Gastroesophageal sphincter (tissue), 4 donors: ENCODE measurements around the gene BRINP2. TPM values are rescaled to one million over a fixed set of nuclear protein-coding genes. Genes with fewer than 3 reads are reported as not detected.

Source experiments
- ATAC-seq: fragments of 150-250 bp; one replicate; pipeline ENCODE4 v1.9.1; 2016; ENCODE audit warnings: mild to moderate bottlenecking, moderate library complexity
- H3K27ac ChIP-seq, 4 donors: fragments of 200-600 bp; sonication (generic) in 3 of 4; 1 replicate in 3 of 4; 2 replicates in 1 of 4; pipeline ENCODE4 v1.5.1; 2016 to 2019
- H3K27me3 ChIP-seq: fragments of 200-600 bp; sonication (generic); one replicate; pipeline ENCODE4 v1.5.1; 2019
- H3K36me3 ChIP-seq, 2 donors: fragments of 200-600 bp; sonication (generic); one replicate each; pipeline ENCODE4 v1.5.1; 2019; ENCODE audit warnings: control low read depth in 1 of 2
- H3K4me1 ChIP-seq, 3 donors: fragments of 200-600 bp; sonication (generic); 1 replicate in 2 of 3; 2 replicates in 1 of 3; pipeline ENCODE4 v1.5.1; 2016 to 2019; ENCODE audit warnings: control low read depth in 2 of 3
- H3K4me3 ChIP-seq, 2 donors: fragments of 200-600 bp; sonication (generic); one replicate each; pipeline ENCODE4 v1.5.1; 2019; ENCODE audit warnings: mild to moderate bottlenecking in 1 of 2, moderate library complexity in 1 of 2
- H3K9me3 ChIP-seq, 3 donors: fragments of 200-600 bp; sonication (generic); one replicate each; pipeline ENCODE4 v1.5.1; 2017 to 2019; ENCODE audit warnings: control low read depth in 2 of 3
- EP300 ChIP-seq: sonication (generic); formaldehyde crosslinking; IDR thresholded peaks from one replicate; pipeline ENCODE4 v1.6.1; 2017; ENCODE audit warnings: antibody characterized with exemption, mild to moderate bottlenecking
- POLR2A ChIP-seq, 2 donors: fragments of 450-650 bp; IDR thresholded peaks; one replicate each; pipeline ENCODE4 v1.6.1; 2017; ENCODE audit warnings: antibody characterized with exemption in 2 of 2, mild to moderate bottlenecking in 2 of 2, moderate library complexity in 1 of 2
- POLR2AphosphoS5 ChIP-seq: sonication (generic); formaldehyde crosslinking; IDR thresholded peaks from one replicate; pipeline ENCODE4 v1.6.1; 2017; ENCODE audit warnings: antibody characterized with exemption
- WGBS, 2 donors: methylation state at CpG; one replicate each; pipeline ENCODE4 v1.1.5; 2018; ENCODE audit warnings: low coverage in 1 of 2; 5-methylcytosine and 5-hydroxymethylcytosine counted together
- total RNA-seq, 4 donors: library from RNA; depleted of rRNA; stranded (reverse); fragments of >200 nt; gene quantifications; one replicate each; pipeline ENCODE4 v1.1.0, GENCODE V29; 2016
- TF ChIP-seq, protein P1 (sequence below), 4 experiments: fragments of 200-600 bp in 2 of 4; fragments of 450-650 bp in 2 of 4; sonication (generic) in 1 of 4; IDR thresholded peaks; one replicate each; pipeline ENCODE4 v1.5.1; 2017 to 2019; ENCODE audit warnings: antibody characterized with exemption in 4 of 4, mild to moderate bottlenecking in 2 of 4, moderate library complexity in 2 of 4

The BRINP2 gene
- total RNA-seq, 4 donors from 2014 or later: 0.62 to 3.3 (median 1.2) TPM; not detected in 1

DNA sequence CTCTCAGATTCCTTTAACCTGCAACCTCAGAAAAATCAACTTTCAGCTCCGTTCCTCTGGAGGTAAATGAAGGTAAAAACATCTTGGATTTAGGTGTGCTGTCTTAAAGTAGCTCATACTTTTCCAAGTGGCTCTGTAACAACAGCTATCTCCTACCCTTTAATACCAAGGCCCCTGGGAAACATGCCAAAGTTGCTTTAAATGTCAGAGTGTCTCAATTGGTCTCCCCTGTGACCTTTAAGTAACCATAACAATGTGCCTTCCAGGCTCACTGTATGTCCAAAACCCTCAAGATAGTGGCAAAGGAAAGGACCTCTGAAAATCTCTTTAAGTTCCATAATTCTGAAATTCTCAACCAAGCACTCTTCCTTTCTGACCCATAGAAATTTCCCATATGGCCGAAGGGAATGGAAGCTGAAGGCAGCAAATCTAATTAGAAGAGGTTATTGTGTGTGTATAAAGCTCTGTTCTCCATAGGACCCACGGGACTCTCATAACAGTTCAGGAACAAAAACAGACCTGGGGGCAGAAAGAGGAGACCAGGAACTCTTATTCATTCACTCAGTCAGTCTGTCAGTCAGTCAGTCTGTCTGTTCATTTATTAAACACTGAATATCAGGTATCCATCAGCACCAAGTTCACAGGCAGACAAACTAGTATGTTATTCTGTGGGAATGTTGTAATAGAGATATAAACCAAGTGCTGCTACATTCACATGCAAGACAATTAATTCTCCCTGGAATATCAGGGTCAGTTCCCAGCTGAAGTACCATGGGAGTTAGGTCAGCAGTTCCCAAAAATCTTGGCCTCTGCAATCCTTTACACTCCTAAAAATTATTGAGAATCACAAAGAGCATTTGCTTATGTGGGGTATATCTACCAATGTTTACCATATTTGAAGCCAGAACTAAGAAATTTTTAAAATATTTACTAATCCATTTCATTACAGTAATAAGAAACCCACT, 25.4 kb upstream of the BRINP2 start:
- H3K4me1 ChIP-seq: peaks cover 0 to 13% (median 3%) of the 10 kb centered on the region in 3 donors
- no peak overlapping the region for H3K27ac ChIP-seq
- no peak for ATAC-seq
- H3K9me3 ChIP-seq: no peaks in the 10 kb centered on the region
- H3K36me3 ChIP-seq: no peaks in the 10 kb centered on the region
- 51 to 68% methylated on average over 3 of the region's 3 CpGs for WGBS, 2 donors
- no peak overlapping the region for H3K4me3 ChIP-seq
- no peaks in the 10 kb centered on the region for H3K27me3 ChIP-seq
- TF ChIP-seq POLR2AphosphoS5 (no peak), POLR2A (IDR thresholded peaks at IDR 0.05) (no peak)

DNA sequence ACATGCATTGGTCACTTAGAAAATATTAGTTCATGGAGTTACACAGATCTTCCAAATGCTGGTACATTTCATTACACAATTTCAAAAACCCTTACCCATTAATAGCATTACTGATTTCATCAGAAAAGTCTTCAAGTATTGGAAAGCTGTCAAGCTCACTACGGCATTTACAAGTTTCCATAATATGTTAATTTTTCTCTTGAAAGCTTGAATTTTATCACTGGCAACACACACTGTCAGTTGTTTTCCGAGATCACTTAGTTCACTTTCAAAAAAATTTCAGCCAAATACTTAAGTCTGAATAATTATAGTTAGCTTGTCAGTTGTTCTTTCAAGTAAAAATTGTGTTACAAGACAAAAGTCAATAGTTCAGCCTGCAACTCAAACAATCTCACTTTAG, 24.3 kb upstream of the BRINP2 start:
- WGBS, 2 donors: 43 to 87% methylated on average over 2 of the region's 2 CpGs

DNA sequence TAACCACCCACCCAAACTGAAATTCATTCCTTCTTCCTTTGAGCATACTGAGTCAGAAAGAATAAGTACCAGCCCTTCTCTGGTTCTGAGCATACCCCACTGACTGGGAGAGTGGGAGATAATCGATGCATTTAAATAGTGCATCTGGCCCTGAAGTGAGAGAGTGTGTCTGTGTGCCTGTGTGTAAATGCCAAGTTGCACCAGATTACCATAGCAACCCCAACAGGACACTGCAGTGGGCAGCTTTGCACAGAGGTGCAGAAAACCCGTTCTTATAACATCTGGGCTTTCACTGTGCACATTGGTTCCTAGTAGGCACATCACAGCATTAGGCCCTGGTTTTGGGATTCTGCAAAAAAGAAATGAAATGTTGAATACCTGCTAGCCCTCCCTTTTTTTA, 8.5 kb upstream of the BRINP2 start:
- WGBS, 2 donors: 73% methylated on average over 1 of the region's 2 CpGs; no CpG with 5 or more reads in 1 of the 2 donors
- Histone ChIP-seq H3K4me1 (peaks cover 0 to 13% (median 9%) of the 10 kb centered on the region in 3 donors), H3K36me3 (no peaks in the 10 kb centered on the region), H3K27ac (no peak overlapping the region), H3K27me3 (peaks cover 44% of the 10 kb centered on the region), H3K4me3 (no peak overlapping the region), H3K9me3 (no peaks in the 10 kb centered on the region)
- no peak for ATAC-seq
- no peak for TF ChIP-seq EP300
- no peak for TF ChIP-seq POLR2A (IDR thresholded peaks at IDR 0.05)
- TF ChIP-seq, protein P1, sequence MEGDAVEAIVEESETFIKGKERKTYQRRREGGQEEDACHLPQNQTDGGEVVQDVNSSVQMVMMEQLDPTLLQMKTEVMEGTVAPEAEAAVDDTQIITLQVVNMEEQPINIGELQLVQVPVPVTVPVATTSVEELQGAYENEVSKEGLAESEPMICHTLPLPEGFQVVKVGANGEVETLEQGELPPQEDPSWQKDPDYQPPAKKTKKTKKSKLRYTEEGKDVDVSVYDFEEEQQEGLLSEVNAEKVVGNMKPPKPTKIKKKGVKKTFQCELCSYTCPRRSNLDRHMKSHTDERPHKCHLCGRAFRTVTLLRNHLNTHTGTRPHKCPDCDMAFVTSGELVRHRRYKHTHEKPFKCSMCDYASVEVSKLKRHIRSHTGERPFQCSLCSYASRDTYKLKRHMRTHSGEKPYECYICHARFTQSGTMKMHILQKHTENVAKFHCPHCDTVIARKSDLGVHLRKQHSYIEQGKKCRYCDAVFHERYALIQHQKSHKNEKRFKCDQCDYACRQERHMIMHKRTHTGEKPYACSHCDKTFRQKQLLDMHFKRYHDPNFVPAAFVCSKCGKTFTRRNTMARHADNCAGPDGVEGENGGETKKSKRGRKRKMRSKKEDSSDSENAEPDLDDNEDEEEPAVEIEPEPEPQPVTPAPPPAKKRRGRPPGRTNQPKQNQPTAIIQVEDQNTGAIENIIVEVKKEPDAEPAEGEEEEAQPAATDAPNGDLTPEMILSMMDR (IDR thresholded peaks at IDR 0.05): no peak
- no peak for TF ChIP-seq POLR2AphosphoS5

More for the DNA sequence above, 24.3 kb upstream of the BRINP2 start:
- ATAC-seq: no peak
- no peaks in the 10 kb centered on the region for H3K9me3 ChIP-seq
- TF ChIP-seq EP300: no peak
- TF ChIP-seq, protein P1 (IDR thresholded peaks at IDR 0.05): no peak
- TF ChIP-seq POLR2AphosphoS5: no peak
- no peak for TF ChIP-seq POLR2A (IDR thresholded peaks at IDR 0.05)
- no peaks in the 10 kb centered on the region for H3K27me3 ChIP-seq
- H3K4me1 ChIP-seq: peaks cover 0 to 13% (median 3%) of the 10 kb centered on the region in 3 donors
- no peaks in the 10 kb centered on the region for H3K36me3 ChIP-seq
- H3K4me3 ChIP-seq: no peak overlapping the region
- no peak overlapping the region for H3K27ac ChIP-seq

DNA sequence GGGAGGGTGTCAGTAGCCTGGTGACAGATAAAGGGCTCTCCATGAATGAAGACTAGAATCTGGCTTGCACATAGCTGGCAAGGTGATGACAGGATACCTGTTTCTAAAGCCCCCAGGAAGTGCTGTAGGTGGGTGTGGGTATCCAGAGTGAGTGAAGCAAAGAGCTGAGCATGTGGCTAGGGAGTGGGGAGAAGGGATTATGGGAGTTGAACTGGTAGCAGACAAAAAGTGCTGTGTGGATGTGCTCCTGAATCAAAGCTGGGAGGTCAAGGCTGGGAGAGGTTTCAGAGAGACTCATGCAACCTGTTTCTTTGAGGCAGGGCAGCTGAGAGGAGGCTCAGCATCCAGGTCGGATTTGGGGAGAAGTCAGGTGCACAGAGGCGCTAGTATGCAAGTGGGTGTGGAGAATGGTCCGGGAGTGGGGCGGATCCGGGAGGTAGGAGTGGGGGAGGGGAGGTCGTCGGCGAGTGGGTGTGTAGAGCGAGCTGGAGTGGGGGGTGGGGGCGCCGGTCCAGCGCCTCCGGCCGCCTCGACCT, 6.8 kb upstream of the BRINP2 start:
- TF ChIP-seq, protein P1 (IDR thresholded peaks at IDR 0.05): no peak
- TF ChIP-seq POLR2A (IDR thresholded peaks at IDR 0.05) (no peak), EP300 (no peak), POLR2AphosphoS5 (no peak)
- no peak for ATAC-seq

DNA sequence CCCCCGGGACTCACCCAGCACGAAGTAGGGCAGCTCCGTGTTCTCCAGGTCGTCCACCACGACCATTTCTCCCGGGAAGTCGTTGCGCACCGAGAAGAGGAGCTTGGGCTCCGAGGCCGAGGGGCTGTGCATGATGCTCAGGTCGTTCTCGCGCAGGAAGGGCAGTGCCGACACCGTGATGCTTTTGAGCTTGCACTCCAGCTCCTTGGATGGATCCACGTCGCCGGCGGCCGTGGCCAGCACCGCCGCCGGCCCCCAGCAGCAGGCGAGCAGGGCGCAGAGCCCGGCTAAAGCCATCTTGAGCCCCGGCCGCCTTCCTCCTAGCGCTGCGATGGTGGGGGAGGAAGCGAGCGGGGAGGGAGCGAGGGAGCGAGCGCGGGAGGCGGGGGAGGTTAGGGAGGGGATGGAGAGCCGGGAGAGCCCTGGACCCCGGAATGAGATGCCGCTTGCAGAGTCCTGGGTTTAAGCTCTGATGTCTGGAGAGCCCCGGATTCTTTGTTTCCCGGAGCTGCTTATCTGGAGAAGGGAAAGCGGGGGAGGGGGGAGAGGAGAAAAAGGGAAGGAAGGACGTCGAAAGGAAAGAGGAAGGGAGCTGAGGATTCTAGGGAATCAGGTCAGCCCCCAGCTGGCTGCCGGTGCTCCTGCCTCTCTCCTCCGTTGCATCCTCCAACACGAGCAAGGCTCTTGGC, 6.2 kb upstream of the BRINP2 start, which contains the start of gene ASTN1:
ASTN1 (minus strand) TSS at position 333 of the 689 bp plus-strand sequence; CDS start at position 297, 36 bp downstream.
- Histone ChIP-seq H3K27me3 (peaks cover 63% of the 10 kb centered on the region), H3K9me3 (no peaks in the 10 kb centered on the region), H3K27ac (no peak within 1 kb of the TSS), H3K4me3 (peak within 1 kb of the TSS; percentile 25 to 52), H3K36me3 (no peaks in the 10 kb centered on the region), H3K4me1 (peaks cover 0 to 13% (median 9%) of the 10 kb centered on the region in 3 donors)
- TF ChIP-seq, protein P1 (IDR thresholded peaks at IDR 0.05): no peak
- TF ChIP-seq POLR2A (IDR thresholded peaks at IDR 0.05) (no peak), POLR2AphosphoS5 (no peak), EP300 (no peak)
- peak; percentile 16 for ATAC-seq
- 5% methylated on average over 8 of the region's 49 CpGs; no CpG with 5 or more reads in 1 of the 2 donors for WGBS, 2 donors

More for the DNA sequence above, 6.8 kb upstream of the BRINP2 start:
- H3K4me3 ChIP-seq: peak overlapping the region; percentile 25 to 52
- no peak overlapping the region for H3K27ac ChIP-seq
- H3K4me1 ChIP-seq: peaks cover 0 to 13% (median 9%) of the 10 kb centered on the region in 3 donors
- H3K36me3 ChIP-seq: no peaks in the 10 kb centered on the region
- no peaks in the 10 kb centered on the region for H3K9me3 ChIP-seq
- peaks cover 59% of the 10 kb centered on the region for H3K27me3 ChIP-seq
- 6 to 13% methylated on average over 5 of the region's 15 CpGs for WGBS, 2 donors
